GM11168 (cell line): Measurements from ENCODE around the gene LDLR.
"Not testable (repeated sequence)": the region's sequence is repeated elsewhere in the genome, so short reads cannot be mapped to it uniquely, and the experiment has no call there.

Source experiments
- in situ Hi-C: fragments of 300-500 bp; cut with MboI; formaldehyde crosslinking; loops from one replicate; pipeline ENCODE4 v1.12.0; 2022; ENCODE audit warnings: low sequenced_read_pairs; ENCODE audit not compliant: unreplicated experiment

The LDLR gene

GRCh38 chr19:11166281-11167142, 77.2 kb downstream of the LDLR start:
- in situ Hi-C loops, result no loop called here

GRCh38 chr19:11168568-11168967, 79.3 kb downstream of the LDLR start:
- in situ Hi-C loops, result no loop called here

- in situ Hi-C loops, result no loop called here
Measured at GRCh38 chr19:11169896-11170678, 80.8 kb downstream of the LDLR start.

- in situ Hi-C loops, result no loop called here
Measured at GRCh38 chr19:11171144-11171543, 81.9 kb downstream of the LDLR start.

GRCh38 chr19:11172576-11172975, 83.3 kb downstream of the LDLR start:
- in situ Hi-C loops, result no loop called here

GRCh38 chr19:11173516-11174155, 84.4 kb downstream of the LDLR start:
- in situ Hi-C loops, result no loop called here

GRCh38 chr19:11174336-11174735, 85.1 kb downstream of the LDLR start:
- in situ Hi-C loops, result no loop called here

- in situ Hi-C loops, result no loop called here
Measured at GRCh38 chr19:11175920-11176319, 86.7 kb downstream of the LDLR start.

GRCh38 chr19:11176466-11177193, 87.4 kb downstream of the LDLR start:
- in situ Hi-C loops, result no loop called here

GRCh38 chr19:11177592-11177991, 88.3 kb downstream of the LDLR start:
- in situ Hi-C loops, result no loop called here

GRCh38 chr19:11179145-11179465, 89.8 kb downstream of the LDLR start:
- in situ Hi-C loops, result not testable (repeated sequence)

GRCh38 chr19:11179716-11180297, 90.5 kb downstream of the LDLR start:
- in situ Hi-C loops, result no loop called here

GRCh38 chr19:11180346-11180745, 91.1 kb downstream of the LDLR start:
- in situ Hi-C loops, result no loop called here

- in situ Hi-C loops, result not testable (repeated sequence)
Measured at GRCh38 chr19:11180975-11181374, 91.7 kb downstream of the LDLR start.

GRCh38 chr19:11181488-11181887, 92.2 kb downstream of the LDLR start:
- in situ Hi-C loops, result no loop called here
